ACHN (cell line): Measurements from ENCODE around the gene HIPK3.
"Not testable (repeated sequence)": the region's sequence is repeated elsewhere in the genome, so short reads cannot be mapped to it uniquely, and the experiment has no call there.

ENCODE experiments used
- DNase-seq: peaks from one replicate; pipeline ENCODE4 v3.0.0-alpha.2; 2015
- in situ Hi-C: cut with HindIII; loops from 2 replicates; pipeline ENCODE4 v1.10.0; 2017; ENCODE audit warnings: low sequenced_read_pairs, low pct_ligation_motif_present, low pct_unique_long_range_greater_than_20kb

The HIPK3 gene

GRCh38 chr11:33325451-33325850 is 68.3 kb downstream of the HIPK3 start:
- no peak for DNase-seq
- in situ Hi-C loops: no loop called here

DNA sequence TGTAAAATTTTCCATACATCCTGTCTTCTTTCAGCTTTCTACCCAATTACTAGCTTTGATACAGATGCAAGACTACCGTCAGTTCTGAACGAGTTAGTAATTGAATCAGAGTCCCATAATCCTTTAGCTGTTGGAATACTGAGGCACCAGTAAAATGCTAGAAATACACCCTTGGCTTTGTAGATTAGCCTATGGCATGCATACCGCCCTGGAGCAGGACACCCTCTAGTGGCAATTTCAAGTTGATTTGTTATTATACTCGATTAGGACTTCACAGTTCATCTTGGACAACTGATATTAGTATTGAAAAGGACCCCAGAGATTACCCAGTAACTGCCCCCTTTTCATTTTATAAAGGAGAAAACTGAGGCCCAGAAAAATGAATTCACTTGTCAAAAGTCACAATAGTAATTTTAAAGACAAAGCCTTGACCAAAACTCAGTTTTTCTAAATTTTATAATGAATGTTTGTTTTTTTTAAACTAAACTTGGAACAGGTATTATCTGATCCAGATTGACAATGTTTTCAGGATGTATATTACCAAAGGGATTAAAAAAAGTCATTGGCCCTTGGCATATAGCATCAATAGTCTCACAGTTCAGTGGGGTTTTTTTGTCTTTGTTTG is 72.6 kb downstream of the HIPK3 start:
- in situ Hi-C loops: no loop called here
- peak; percentile 60 for DNase-seq

DNA sequence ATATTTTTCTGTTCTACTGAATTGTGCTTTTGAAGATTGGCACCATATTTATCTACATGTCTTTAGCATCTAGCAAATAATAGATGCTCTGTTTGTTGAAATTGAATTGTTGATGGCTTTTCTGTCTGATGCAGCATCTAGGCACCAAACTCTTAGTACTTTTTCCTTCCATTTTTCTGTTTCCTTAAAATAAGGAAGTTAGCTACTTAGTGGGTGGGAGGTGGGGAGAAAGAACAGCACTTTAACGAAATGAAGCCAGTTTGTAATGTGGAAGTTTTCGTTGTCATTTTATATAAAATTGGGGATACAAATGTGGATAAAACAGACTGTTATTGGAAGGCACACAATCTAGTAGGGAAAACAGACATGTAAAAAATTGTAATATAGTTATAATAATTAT is 76.6 kb downstream of the HIPK3 start:
- no peak for DNase-seq
- in situ Hi-C loops: no loop called here

GRCh38 chr11:33334627-33335026 is 77.4 kb downstream of the HIPK3 start:
- in situ Hi-C loops: no loop called here
- DNase-seq: no peak

GRCh38 chr11:33339247-33339646 is 82.1 kb downstream of the HIPK3 start:
- no peak for DNase-seq
- in situ Hi-C loops: no loop called here

DNA sequence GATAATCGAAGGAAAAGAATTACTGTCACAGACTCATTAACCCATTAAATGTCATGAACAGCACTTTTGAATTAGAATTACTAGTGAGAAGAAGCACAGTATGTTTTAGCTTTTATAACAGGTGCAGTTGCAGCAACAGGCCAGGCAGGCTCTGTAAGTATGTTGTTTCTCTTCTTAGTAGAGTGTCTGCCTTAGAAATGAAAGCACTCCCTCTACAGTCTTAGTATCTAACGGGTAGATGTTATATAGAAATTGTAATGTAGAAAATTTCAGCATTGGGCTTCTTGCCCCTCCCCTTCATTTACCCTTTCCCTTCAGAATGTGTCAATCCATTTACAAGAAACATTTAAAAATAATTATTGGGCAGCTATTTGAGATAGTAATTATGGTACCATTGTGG is 87.4 kb downstream of the HIPK3 start:
- no peak for DNase-seq
- in situ Hi-C loops: no loop called here

DNA sequence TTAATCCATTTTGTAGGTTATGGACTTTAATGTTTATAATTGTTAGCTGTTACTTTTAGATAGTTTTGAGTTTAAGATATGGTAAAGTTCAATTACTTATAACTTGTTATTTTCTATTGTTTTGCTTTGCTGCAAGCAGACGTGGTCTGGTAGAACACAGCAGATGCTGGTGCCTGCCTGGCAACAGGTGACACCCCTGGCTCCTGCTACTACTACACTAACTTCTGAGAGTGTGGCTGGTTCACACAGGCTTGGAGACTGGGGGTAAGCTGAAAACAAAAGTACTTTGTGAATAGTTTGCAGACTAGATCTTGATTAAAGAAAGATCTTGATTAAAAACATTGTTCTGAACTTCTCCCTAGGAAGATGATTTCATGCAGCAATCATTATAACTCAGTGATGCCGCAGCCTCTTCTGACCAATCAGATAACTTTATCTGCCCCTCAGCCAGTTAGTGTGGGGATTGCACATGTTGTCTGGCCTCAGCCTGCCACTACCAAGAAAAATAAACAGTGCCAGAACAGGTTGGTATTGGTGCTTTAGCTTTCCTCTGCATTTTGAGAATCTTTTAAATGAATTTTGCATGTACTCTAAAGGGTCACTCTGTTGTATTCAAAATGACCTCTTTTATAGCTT is 90.4 kb downstream of the HIPK3 start:
- in situ Hi-C loops: no loop called here
- DNase-seq: no peak

DNA sequence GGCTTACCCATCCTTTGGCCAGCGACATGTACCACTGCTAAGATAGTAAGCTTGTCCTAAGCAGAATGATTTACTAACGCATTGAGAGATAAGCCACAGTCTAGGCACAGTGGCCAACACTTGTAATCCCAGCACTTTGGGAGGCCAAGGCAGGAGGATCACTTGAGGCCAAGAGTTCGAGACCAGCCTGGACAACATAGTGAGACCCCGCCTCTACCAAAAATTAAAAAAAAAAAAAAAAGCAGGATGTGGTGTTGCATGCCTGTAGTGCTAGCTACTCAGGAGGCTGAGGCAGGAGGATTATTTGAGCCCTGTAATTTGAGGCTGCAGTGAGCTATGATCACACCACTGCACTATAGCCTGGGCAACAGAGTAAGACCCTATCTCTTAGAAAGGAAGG is 93.1 kb downstream of the HIPK3 start:
- no peak for DNase-seq
- in situ Hi-C loops: no loop called here

GRCh38 chr11:33358150-33358831 is 101.1 kb downstream of the HIPK3 start:
- DNase-seq: no peak
- in situ Hi-C loops: no loop called here

- in situ Hi-C loops: no loop called here
- no peak for DNase-seq
Measured at GRCh38 chr11:33360642-33361041, 103.5 kb downstream of the HIPK3 start.

DNA sequence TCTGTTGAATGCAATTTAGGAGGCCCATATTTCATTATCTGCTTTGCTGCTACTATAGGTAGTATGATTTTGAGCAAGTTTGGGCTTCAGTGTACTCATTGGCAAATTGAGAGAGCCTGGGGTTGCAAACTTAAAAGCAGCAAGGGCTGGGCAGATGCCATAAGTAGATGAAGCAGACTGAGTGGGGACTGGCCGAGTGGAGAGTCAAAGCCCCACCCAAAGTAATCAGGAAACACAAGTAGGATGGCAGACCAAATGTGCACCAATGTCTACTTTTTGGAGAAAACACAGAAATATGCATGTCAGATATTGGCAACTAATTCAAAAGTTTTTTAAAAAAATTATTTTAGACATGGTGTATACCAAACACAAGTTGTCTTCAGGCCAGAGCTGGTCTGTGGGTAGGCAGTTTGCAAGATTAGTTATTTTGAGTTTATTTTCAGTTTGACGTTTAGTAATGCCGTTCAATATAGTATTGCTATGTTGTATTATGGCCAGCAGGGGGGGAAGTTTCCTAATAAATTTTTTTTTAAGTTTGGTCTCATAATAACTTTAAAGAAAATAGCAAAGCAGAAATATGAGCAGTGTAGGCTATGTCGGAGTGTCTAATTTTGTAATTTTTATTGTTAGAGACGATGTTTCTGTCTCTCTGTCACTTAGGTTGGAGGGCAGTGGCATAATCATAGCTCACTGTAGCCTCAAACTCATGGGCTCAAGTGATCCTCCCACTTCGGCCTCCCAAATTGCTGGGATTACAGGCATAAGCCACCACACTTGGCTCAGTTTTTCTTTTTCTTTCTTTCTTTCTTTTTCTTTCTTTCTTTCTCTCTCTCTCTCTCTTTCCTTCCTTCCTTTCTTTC is 105.1 kb downstream of the HIPK3 start:
- in situ Hi-C loops: no loop called here
- DNase-seq: peak; percentile 51

- DNase-seq: no peak
- in situ Hi-C loops: no loop called here
Measured at GRCh38 chr11:33366918-33367317, 109.7 kb downstream of the HIPK3 start.

- in situ Hi-C loops, DNase-seq: not testable (repeated sequence)
Measured at GRCh38 chr11:33368475-33368874, 111.3 kb downstream of the HIPK3 start.

GRCh38 chr11:33368931-33369330 is 111.8 kb downstream of the HIPK3 start:
- DNase-seq: no peak
- in situ Hi-C loops: no loop called here

DNA sequence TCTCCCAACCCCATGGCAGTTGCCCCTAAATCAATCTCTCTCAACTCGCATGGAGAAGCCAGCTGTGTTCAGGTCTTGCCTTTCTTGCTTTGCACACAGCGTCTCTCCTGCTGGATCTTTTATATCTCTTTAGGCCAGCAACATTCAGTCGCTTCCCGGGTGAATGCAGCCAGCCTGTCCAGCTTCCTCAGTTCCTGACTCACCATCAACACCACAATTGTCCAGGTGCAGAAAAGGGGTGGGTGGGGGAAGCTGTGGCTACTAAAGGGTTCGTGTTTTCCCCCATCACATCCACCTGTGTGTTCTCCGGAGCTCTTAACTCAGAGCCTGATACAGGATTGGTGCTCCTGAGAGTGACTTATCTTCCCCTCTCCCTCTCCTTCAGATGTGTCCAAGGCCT is 116.5 kb downstream of the HIPK3 start:
- in situ Hi-C loops: no loop called here

DNA sequence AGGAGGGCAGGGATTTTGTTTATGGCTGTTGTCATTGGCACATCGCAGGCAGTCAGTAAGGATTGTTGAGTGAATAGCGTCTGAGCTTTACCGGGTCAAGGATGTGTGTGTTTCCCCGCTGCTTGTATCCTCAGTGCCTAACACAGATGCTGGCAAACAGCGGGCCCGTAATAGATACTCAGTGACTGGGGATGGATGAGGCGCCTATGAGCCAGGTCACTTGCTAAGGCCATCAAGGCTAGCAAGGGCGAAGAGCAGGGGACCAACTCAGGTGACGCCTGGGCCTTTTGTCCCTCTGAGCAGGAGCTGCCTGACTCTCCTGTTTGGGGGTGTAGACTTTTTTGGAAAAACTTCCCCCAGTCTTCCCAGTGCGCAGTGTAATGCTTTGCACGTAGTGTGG is 118.1 kb downstream of the HIPK3 start:
- in situ Hi-C loops: no loop called here
- DNase-seq: no peak

More for the DNA sequence above, 116.5 kb downstream of the HIPK3 start:
- no peak for DNase-seq

DNA sequence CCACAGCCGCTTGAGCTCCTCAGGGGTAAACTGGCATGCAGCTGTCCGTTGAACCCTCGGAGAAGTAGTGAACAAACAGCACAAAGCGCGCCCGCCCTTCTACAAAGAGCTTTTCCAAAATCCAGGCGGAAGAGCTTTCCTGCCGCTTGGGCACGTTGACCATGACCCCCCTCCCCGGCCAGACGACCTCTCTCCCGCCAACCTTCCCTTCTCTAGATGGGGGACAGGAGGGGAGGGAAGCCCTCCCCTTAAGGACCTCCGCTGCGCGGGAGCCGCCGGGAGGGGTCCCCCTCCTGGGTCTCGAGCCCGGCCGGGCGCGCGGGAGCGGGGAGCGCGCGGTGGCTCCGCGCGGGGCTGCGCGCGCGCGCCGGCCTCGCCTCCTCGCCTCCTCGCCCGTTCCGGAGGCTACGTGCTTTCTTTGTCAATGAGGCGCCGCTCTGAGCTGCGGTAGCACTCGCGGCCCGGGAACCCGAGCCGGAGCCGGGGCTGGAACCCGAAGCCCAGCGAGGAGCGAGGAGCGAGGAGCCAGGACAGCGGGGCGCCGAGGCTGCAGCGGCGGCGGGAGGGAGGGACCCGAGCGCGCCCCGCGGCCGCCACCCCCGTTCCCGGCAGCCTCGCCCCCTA is 118.6 kb downstream of the HIPK3 start, which contains the start of gene KIAA1549L:
Gene KIAA1549L (plus strand): TSS at position 421 of the 624 bp plus-strand sequence.
- DNase-seq: peak; percentile 11
- in situ Hi-C loops: no loop called here
